Measurements from ENCODE around the gene KPRP.

The KPRP gene

GRCh38 chr1:152777510-152778137 is 19.8 kb downstream of the KPRP start:
- Histone ChIP-seq H3K4me3 (ENCODE audit: low read length) (no peak overlapping the region), H3K36me3 (ENCODE audit: insufficient read depth, low read depth, low read length) (no peaks in the 10 kb centered on the region), H3K27me3 (ENCODE audit: insufficient read depth, low read length) (no peaks in the 10 kb centered on the region), H3K4me1 (ENCODE audit: insufficient read depth, low read length) (no peaks in the 10 kb centered on the region), H3K9me3 (ENCODE audit: insufficient read depth, low read depth, low read length) (peaks cover 36% of the 10 kb centered on the region), H3K27ac (ENCODE audit: low read length) (no peak overlapping the region), H3K9ac (ENCODE audit: low read depth, low read length) (no peak overlapping the region)

- Histone ChIP-seq H3K4me3 (ENCODE audit: low read length) (no peak overlapping the region), H3K4me1 (ENCODE audit: insufficient read depth, low read length) (no peaks in the 10 kb centered on the region), H3K27ac (ENCODE audit: low read length) (no peak overlapping the region), H3K27me3 (ENCODE audit: insufficient read depth, low read length) (no peaks in the 10 kb centered on the region), H3K9me3 (ENCODE audit: insufficient read depth, low read depth, low read length) (peaks cover 47% of the 10 kb centered on the region), H3K9ac (ENCODE audit: low read depth, low read length) (no peak overlapping the region), H3K36me3 (ENCODE audit: insufficient read depth, low read depth, low read length) (no peaks in the 10 kb centered on the region)
Measured at GRCh38 chr1:152783095-152783494, 25.3 kb downstream of the KPRP start.

GRCh38 chr1:152786077-152786476 is 28.3 kb downstream of the KPRP start, which contains the start of gene LCE1E:
Gene LCE1E (plus strand): TSS chr1:152786257. CDS start chr1:152787300, 1,043 bp downstream.
- H3K27ac ChIP-seq (ENCODE audit: low read length), result no peak within 1 kb of the TSS

GRCh38 chr1:152795686-152796085 is 37.9 kb downstream of the KPRP start:
- H3K9me3 ChIP-seq (ENCODE audit: insufficient read depth, low read depth, low read length), result peaks cover 1% of the 10 kb centered on the region; the same call in 1 of the 2 replicates

More at GRCh38 chr1:152786077-152786476, 28.3 kb downstream of the KPRP start, which contains the start of gene LCE1E:
- Histone ChIP-seq H3K27me3 (ENCODE audit: insufficient read depth, low read length) (no peaks in the 10 kb centered on the region), H3K9me3 (ENCODE audit: insufficient read depth, low read depth, low read length) (peaks cover 35% of the 10 kb centered on the region), H3K4me3 (ENCODE audit: low read length) (no peak within 1 kb of the TSS), H3K36me3 (ENCODE audit: insufficient read depth, low read depth, low read length) (no peaks in the 10 kb centered on the region), H3K9ac (ENCODE audit: low read depth, low read length) (no peak within 1 kb of the TSS), H3K4me1 (ENCODE audit: insufficient read depth, low read length) (no peaks in the 10 kb centered on the region)

GRCh38 chr1:152796421-152796820 is 38.6 kb downstream of the KPRP start, which contains the start of gene LCE1D:
Gene LCE1D (plus strand): TSS chr1:152796721. CDS start chr1:152797795, 1,074 bp downstream.
- Histone ChIP-seq H3K9me3 (ENCODE audit: insufficient read depth, low read depth, low read length) (peaks cover 4% of the 10 kb centered on the region; the same call in 1 of the 2 replicates), H3K27ac (ENCODE audit: low read length) (no peak within 1 kb of the TSS), H3K36me3 (ENCODE audit: insufficient read depth, low read depth, low read length) (no peaks in the 10 kb centered on the region), H3K9ac (ENCODE audit: low read depth, low read length) (no peak within 1 kb of the TSS), H3K4me1 (ENCODE audit: insufficient read depth, low read length) (no peaks in the 10 kb centered on the region), H3K27me3 (ENCODE audit: insufficient read depth, low read length) (no peaks in the 10 kb centered on the region), H3K4me3 (ENCODE audit: low read length) (no peak within 1 kb of the TSS)

More at GRCh38 chr1:152795686-152796085, 37.9 kb downstream of the KPRP start:
- Histone ChIP-seq H3K36me3 (ENCODE audit: insufficient read depth, low read depth, low read length) (no peaks in the 10 kb centered on the region), H3K9ac (ENCODE audit: low read depth, low read length) (no peak overlapping the region), H3K27ac (ENCODE audit: low read length) (no peak overlapping the region), H3K27me3 (ENCODE audit: insufficient read depth, low read length) (no peaks in the 10 kb centered on the region), H3K4me1 (ENCODE audit: insufficient read depth, low read length) (no peaks in the 10 kb centered on the region), H3K4me3 (ENCODE audit: low read length) (no peak overlapping the region)

- Histone ChIP-seq H3K36me3 (ENCODE audit: insufficient read depth, low read depth, low read length) (no peaks in the 10 kb centered on the region), H3K4me1 (ENCODE audit: insufficient read depth, low read length) (no peaks in the 10 kb centered on the region), H3K4me3 (ENCODE audit: low read length) (no peak overlapping the region), H3K27ac (ENCODE audit: low read length) (no peak overlapping the region), H3K9ac (ENCODE audit: low read depth, low read length) (no peak overlapping the region), H3K9me3 (ENCODE audit: insufficient read depth, low read depth, low read length) (peaks cover 39% of the 10 kb centered on the region), H3K27me3 (ENCODE audit: insufficient read depth, low read length) (no peaks in the 10 kb centered on the region)
Measured at GRCh38 chr1:152801333-152801732, 43.5 kb downstream of the KPRP start.

- H3K9ac ChIP-seq (ENCODE audit: low read depth, low read length), result no peak within 1 kb of the TSS
- H3K27me3 ChIP-seq (ENCODE audit: insufficient read depth, low read length), result no peaks in the 10 kb centered on the region
- H3K9me3 ChIP-seq (ENCODE audit: insufficient read depth, low read depth, low read length), result peaks cover 56% of the 10 kb centered on the region
- H3K4me3 ChIP-seq (ENCODE audit: low read length), result no peak within 1 kb of the TSS
- H3K4me1 ChIP-seq (ENCODE audit: insufficient read depth, low read length), result no peaks in the 10 kb centered on the region
- no peak within 1 kb of the TSS for H3K27ac ChIP-seq (ENCODE audit: low read length)
- H3K36me3 ChIP-seq (ENCODE audit: insufficient read depth, low read depth, low read length), result no peaks in the 10 kb centered on the region
Measured at GRCh38 chr1:152806576-152806975, 48.8 kb downstream of the KPRP start, which contains the start of gene LCE1C. Gene LCE1C (minus strand): TSS chr1:152806651. CDS start chr1:152805478, 1,173 bp downstream.

GRCh38 chr1:152811050-152811449 is 53.2 kb downstream of the KPRP start:
- Histone ChIP-seq H3K27ac (ENCODE audit: low read length) (no peak overlapping the region), H3K4me1 (ENCODE audit: insufficient read depth, low read length) (no peaks in the 10 kb centered on the region), H3K9ac (ENCODE audit: low read depth, low read length) (no peak overlapping the region), H3K27me3 (ENCODE audit: insufficient read depth, low read length) (no peaks in the 10 kb centered on the region), H3K9me3 (ENCODE audit: insufficient read depth, low read depth, low read length) (peaks cover 51% of the 10 kb centered on the region), H3K36me3 (ENCODE audit: insufficient read depth, low read depth, low read length) (no peaks in the 10 kb centered on the region), H3K4me3 (ENCODE audit: low read length) (no peak overlapping the region)
